PC-3 (cell line): Measurements from ENCODE around the gene DLGAP1. TPM values are rescaled to one million over a fixed set of nuclear protein-coding genes. Genes with fewer than 3 reads are reported as not detected.
"Not testable (repeated sequence)": the region's sequence is repeated elsewhere in the genome, so short reads cannot be mapped to it uniquely, and the experiment has no call there.

Experiments
- ATAC-seq: fragments of 200-7000 bp; cut with Tn5 transposase; 2 replicates; pipeline ENCODE4 v1.9.1; 2020; ENCODE audit warnings: mild to moderate bottlenecking, moderate library complexity
- BruUV-seq: library from RNA; stranded (reverse); fragments of 400-500 nt; replicated peaks from 2 replicates; lab custom pipeline; 2021; lab: Mats Ljungman, UMichigan
- CTCF ChIA-PET: fragments of 300-600 bp; sonication (Branson Sonifier 250); formaldehyde crosslinking; loops from one replicate; lab custom pipeline; 2022; ENCODE audit warnings: antibody characterized with exemption; lab: Charles Lee
- POLR2A ChIA-PET: fragments of 300-600 bp; sonication (Branson Sonifier 250); formaldehyde crosslinking; loops from one replicate; lab custom pipeline; 2022; ENCODE audit warnings: antibody characterized with exemption; ENCODE audit not compliant: unreplicated experiment; lab: Charles Lee
- DNase-seq: peaks from one replicate; pipeline ENCODE4 v3.0.0-alpha.2; 2015
- H2AFZ ChIP-seq: fragments of 300-600 bp; sonication (generic); 2 replicates; pipeline ENCODE4 v1.6.0; 2016; ENCODE audit warnings: antibody characterized with exemption, low read length
- H3F3A ChIP-seq: fragments of 300-600 bp; sonication (generic); one replicate; pipeline ENCODE4 v1.6.0; 2017; ENCODE audit warnings: antibody characterized with exemption, low read length, control low read depth, mild to moderate bottlenecking; ENCODE audit not compliant: unreplicated experiment
- H3K27ac ChIP-seq: fragments of 300-600 bp; sonication (generic); 2 replicates; pipeline ENCODE4 v1.5.1; 2016; ENCODE audit warnings: mild to moderate bottlenecking, low read length
- H3K27me3 ChIP-seq: fragments of 300-600 bp; sonication (generic); 2 replicates; pipeline ENCODE4 v1.6.1; 2016; ENCODE audit warnings: low read length, mixed read lengths
- H3K36me3 ChIP-seq: fragments of 300-600 bp; sonication (generic); 2 replicates; pipeline ENCODE4 v1.6.1; 2016; ENCODE audit warnings: low read depth, mixed run types, low read length, mixed read lengths
- H3K4me1 ChIP-seq: fragments of 300-600 bp; sonication (generic); 2 replicates; pipeline ENCODE4 v1.5.1; 2016; ENCODE audit warnings: low read length; ENCODE audit not compliant: insufficient read depth
- H3K4me2 ChIP-seq: fragments of 300-600 bp; sonication (generic); 2 replicates; pipeline ENCODE4 v1.6.0; 2016; ENCODE audit warnings: low read length
- H3K4me3 ChIP-seq: fragments of 300-600 bp; sonication (generic); 2 replicates; pipeline ENCODE4 v1.5.1; 2016; ENCODE audit warnings: mild to moderate bottlenecking, low read length, mixed read lengths
- H3K79me2 ChIP-seq: fragments of 300-600 bp; sonication (generic); 2 replicates; pipeline ENCODE4 v1.6.1; 2017; ENCODE audit warnings: low read length, mixed read lengths
- H3K9ac ChIP-seq: fragments of 300-600 bp; sonication (generic); 2 replicates; pipeline ENCODE4 v1.6.0; 2016; ENCODE audit warnings: mild to moderate bottlenecking, low read length
- H3K9me2 ChIP-seq: fragments of 300-600 bp; sonication (generic); replicated peaks from 2 replicates; pipeline ENCODE4 v1.6.1; 2016; ENCODE audit warnings: mixed run types, low read length, mixed read lengths
- H3K9me3 ChIP-seq: fragments of 300-600 bp; sonication (generic); 2 replicates; pipeline ENCODE4 v1.6.1; 2016; ENCODE audit warnings: low read length, mixed read lengths
- H4K20me1 ChIP-seq: fragments of 300-600 bp; sonication (generic); 2 replicates; pipeline ENCODE4 v1.6.1; 2016; ENCODE audit warnings: low read length, mixed read lengths
- CTCF ChIP-seq: fragments of 300-600 bp; sonication (generic); conservative IDR thresholded peaks from 2 replicates; pipeline ENCODE4 v1.5.1; 2017; ENCODE audit warnings: antibody characterized with exemption, low read depth, mild to moderate bottlenecking, low read length
- EZH2 ChIP-seq: fragments of 300-600 bp; sonication (generic); IDR thresholded peaks from one replicate; pipeline ENCODE4 v1.6.1; 2017; ENCODE audit warnings: antibody characterized with exemption, mild to moderate bottlenecking, low read length; ENCODE audit not compliant: unreplicated experiment
- EZH2phosphoT487 ChIP-seq: fragments of 300-600 bp; sonication (generic); IDR thresholded peaks from 2 replicates; pipeline ENCODE4 v1.6.1; 2018; ENCODE audit warnings: mild to moderate bottlenecking, antibody characterized with exemption, low read length, borderline replicate concordance
- intact Hi-C: fragments of 100-400 bp; cut with micrococcal nuclease; formaldehyde crosslinking; loops from 2 replicates; pipeline ENCODE4 v1.9.0; 2023
- total RNA-seq: library from RNA; depleted of rRNA; stranded (reverse); fragments of >200 nt; gene quantifications from 2 replicates; pipeline ENCODE4 v1.2.3, GENCODE V29; 2014

DLGAP1 gene
- total RNA-seq, 1 experiment from 2014 or later, result not detected

- ATAC-seq, result peak; percentile 97
- Histone ChIP-seq H3K79me2 (no peaks in the 10 kb centered on the region), H3K9me3 (no peaks in the 10 kb centered on the region), H3F3A (peaks cover 5% of the 10 kb centered on the region), H3K4me2 (peak overlapping the region; percentile 67), H4K20me1 (no peaks in the 10 kb centered on the region), H3K27ac (peak overlapping the region; percentile 86), H3K27me3 (no peaks in the 10 kb centered on the region), H3K9ac (peak overlapping the region; percentile 48), H3K36me3 (no peaks in the 10 kb centered on the region), H3K4me1 (peaks cover 42% of the 10 kb centered on the region), H2AFZ (0 out of 2 replicates have a peak overlapping the region, but pooled peaks have one; percentile 1), H3K9me2 (no peaks in the 10 kb centered on the region), H3K4me3 (no peak overlapping the region)
- ChIA-PET POLR2A (interaction anchor here (0.5 to 1.5 kb wide), 8 partner anchors 9 to 574 kb away, joined by 3 to 27 read pairs (median 6); no protein-coding TSS in a partner anchor), CTCF (interaction anchor here (0.6 to 0.9 kb wide), 3 partner anchors 12 to 50 kb away, joined by 4 to 8 read pairs (median 6); no protein-coding TSS in a partner anchor)
- BruUV-seq, result TSS peak; percentile 100
- DNase-seq, result peak; percentile 99
- intact Hi-C loops, result loop anchor here (1.0 to 2.0 kb wide), 2 partner anchors 28 to 48 kb away; no protein-coding TSS in a partner anchor
- TF ChIP-seq CTCF (0 out of 2 replicates have a peak, but pooled peaks have one; percentile 12), EZH2 (no peak)
These were observed 802.5 kb downstream of the DLGAP1 start for GRCh38 chr18:3652380-3653262.

DNA sequence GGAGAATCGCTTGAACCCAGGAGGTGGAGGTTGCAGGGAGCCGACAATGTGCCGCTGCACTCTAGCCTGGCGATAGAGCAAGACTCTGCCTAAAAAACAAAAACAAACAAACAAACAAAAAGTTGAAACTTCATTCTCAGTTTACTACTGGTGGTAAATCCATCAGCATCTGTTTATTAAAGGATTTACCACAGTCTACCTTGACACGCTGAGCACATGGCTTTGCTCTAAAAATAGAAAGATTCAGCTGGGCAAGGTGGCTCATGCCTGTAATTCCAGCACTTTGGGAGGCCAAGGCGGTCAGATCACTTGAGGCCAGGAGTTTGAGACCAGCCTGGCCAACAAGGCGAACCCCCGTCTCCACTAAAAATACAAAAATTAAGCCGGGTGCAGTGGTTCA is 803.8 kb downstream of the DLGAP1 start:
- no peaks in the 10 kb centered on the region for H3K27me3 ChIP-seq
- no peaks in the 10 kb centered on the region for H3K9me2 ChIP-seq
- ChIA-PET POLR2A (no interaction called here), CTCF (no interaction called here)
- H4K20me1 ChIP-seq, result no peaks in the 10 kb centered on the region
- H3F3A ChIP-seq, result peaks cover 5% of the 10 kb centered on the region
- peaks cover 42% of the 10 kb centered on the region for H3K4me1 ChIP-seq
- H3K4me3 ChIP-seq, result no peak overlapping the region
- no peak for DNase-seq
- no peak overlapping the region for H3K27ac ChIP-seq
- H3K4me2 ChIP-seq, result no peak overlapping the region
- ATAC-seq, result no peak
- no TSS peak for BruUV-seq
- TF ChIP-seq CTCF, result no peak
- no peak for TF ChIP-seq EZH2phosphoT487
- no peak for TF ChIP-seq EZH2
- H2AFZ ChIP-seq, result no peak overlapping the region
- no peaks in the 10 kb centered on the region for H3K79me2 ChIP-seq
- H3K9ac ChIP-seq, result no peak overlapping the region
- H3K36me3 ChIP-seq, result no peaks in the 10 kb centered on the region
- intact Hi-C loops, result no loop called here
- H3K9me3 ChIP-seq, result no peaks in the 10 kb centered on the region

- peak; percentile 22 for DNase-seq
- H3K27ac ChIP-seq, result peak overlapping the region; percentile 49
- H3K9ac ChIP-seq, CTCF ChIA-PET, H2AFZ ChIP-seq, H3K36me3 ChIP-seq, ATAC-seq, H3K9me2 ChIP-seq, H3K9me3 ChIP-seq, H4K20me1 ChIP-seq, intact Hi-C loops, H3K4me3 ChIP-seq, H3K27me3 ChIP-seq, BruUV-seq, POLR2A ChIA-PET, H3K79me2 ChIP-seq, H3F3A ChIP-seq: not testable (repeated sequence)
- H3K4me1 ChIP-seq, result peaks cover 42% of the 10 kb centered on the region
- peak overlapping the region; percentile 6; the same call in 1 of the 2 replicates for H3K4me2 ChIP-seq
These were observed 804.5 kb downstream of the DLGAP1 start for GRCh38 chr18:3650521-3651042.
